ENCODE results near the gene CHD2.

CHD2 gene

GRCh38 chr15:92885224-92886041 lies 14.7 kb upstream of the CHD2 start:
- TF ChIP-seq CTCF (IDR thresholded peaks at IDR 0.05; ENCODE audit: insufficient read depth, low read depth, low read length, missing control alignments), result no peak
- peak overlapping the region; percentile 95 for H3K4me3 ChIP-seq (ENCODE audit: low read length)
- no peak for DNase-seq (ENCODE audit: low read depth)

GRCh38 chr15:92886042-92886537 lies 14.0 kb upstream of the CHD2 start:
- no peak for TF ChIP-seq CTCF (IDR thresholded peaks at IDR 0.05; ENCODE audit: insufficient read depth, low read depth, low read length, missing control alignments)
- H3K4me3 ChIP-seq (ENCODE audit: low read length), result peak overlapping the region; percentile 95
- DNase-seq (ENCODE audit: low read depth), result no peak

- no peak for DNase-seq (ENCODE audit: low read depth)
- peak overlapping the region; percentile 95 for H3K4me3 ChIP-seq (ENCODE audit: low read length)
- no peak for TF ChIP-seq CTCF (IDR thresholded peaks at IDR 0.05; ENCODE audit: insufficient read depth, low read depth, low read length, missing control alignments)
These were observed 13.3 kb upstream of the CHD2 start for GRCh38 chr15:92886815-92887214.

GRCh38 chr15:92887869-92888268 lies 12.3 kb upstream of the CHD2 start:
- no peak for DNase-seq (ENCODE audit: low read depth)
- no peak for TF ChIP-seq CTCF (IDR thresholded peaks at IDR 0.05; ENCODE audit: insufficient read depth, low read depth, low read length, missing control alignments)
- H3K4me3 ChIP-seq (ENCODE audit: low read length), result peak overlapping the region; percentile 95

GRCh38 chr15:92889390-92890107 lies 10.6 kb upstream of the CHD2 start:
- DNase-seq (ENCODE audit: low read depth), result no peak
- no peak for TF ChIP-seq CTCF (IDR thresholded peaks at IDR 0.05; ENCODE audit: insufficient read depth, low read depth, low read length, missing control alignments)
- no peak overlapping the region for H3K4me3 ChIP-seq (ENCODE audit: low read length)

- DNase-seq (ENCODE audit: low read depth), result no peak
- no peak for TF ChIP-seq CTCF (IDR thresholded peaks at IDR 0.05; ENCODE audit: insufficient read depth, low read depth, low read length, missing control alignments)
- no peak overlapping the region for H3K4me3 ChIP-seq (ENCODE audit: low read length)
These were observed 8.5 kb upstream of the CHD2 start for GRCh38 chr15:92891533-92892200.

Measured in epithelial cell of esophagus (primary cell).